ENCODE results near the gene GRID2IP. TPM values are rescaled to one million over a fixed set of nuclear protein-coding genes. Genes with fewer than 3 reads are reported as not detected.
"Not testable (repeated sequence)": the region's sequence is repeated elsewhere in the genome, so short reads cannot be mapped to it uniquely, and the experiment has no call there.

The GRID2IP gene
- under 1 TPM in 6 of 8 experiments, not detected in 2; 0.08 to 0.38 (median 0.22) TPM for total RNA-seq

DNA sequence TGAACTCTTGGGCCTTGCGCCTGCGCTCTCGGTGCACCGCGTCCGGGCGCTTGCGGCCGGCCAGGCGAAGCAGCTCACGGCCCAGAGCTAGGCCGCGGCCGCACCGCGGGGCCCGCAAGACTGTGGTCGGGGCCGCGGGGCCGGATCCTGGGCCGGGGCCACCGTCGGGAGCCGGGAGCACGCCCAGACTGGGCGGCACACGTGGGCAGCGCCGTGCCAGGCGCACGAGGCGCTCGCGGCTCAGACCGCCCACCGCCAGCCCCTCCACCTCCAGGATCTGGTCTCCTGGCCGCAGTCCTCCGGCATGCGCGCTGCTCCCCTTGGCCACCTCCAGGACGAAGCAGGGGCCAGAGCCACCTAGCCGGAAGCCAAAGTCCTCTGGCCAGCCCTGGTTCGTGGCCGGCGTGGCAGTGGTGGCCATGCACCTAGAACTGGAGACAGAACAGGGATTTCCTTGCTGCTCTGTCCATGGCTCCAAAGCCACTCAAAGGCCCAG lies at the start of gene GRID2IP:
Gene GRID2IP, minus strand, starts transcription at position 446 of the 496 bp plus-strand sequence. Its CDS starts 25 bp downstream, at position 421.
- H3K4me3 ChIP-seq: no peak within 1 kb of the TSS
- 40 to 100% (median 100%) methylated on average over 1 to 3 of the region's 46 CpGs; no CpG with 5 or more reads in 4 of the 10 experiments for WGBS, 10 experiments
- no peaks in the 10 kb centered on the region for H3K4me1 ChIP-seq (replicated peaks in 1 of 2)
- H3K27ac ChIP-seq: no peak within 1 kb of the TSS
- in situ Hi-C loops (cut with MboI; ENCODE audit: low pct_unique_long_range_greater_than_20kb in 2 of 9, low sequenced_read_pairs in 9 of 9, unreplicated experiment in 9 of 9): no loop called here
- no peak for ATAC-seq (replicated peaks in 6 of 8)

DNA sequence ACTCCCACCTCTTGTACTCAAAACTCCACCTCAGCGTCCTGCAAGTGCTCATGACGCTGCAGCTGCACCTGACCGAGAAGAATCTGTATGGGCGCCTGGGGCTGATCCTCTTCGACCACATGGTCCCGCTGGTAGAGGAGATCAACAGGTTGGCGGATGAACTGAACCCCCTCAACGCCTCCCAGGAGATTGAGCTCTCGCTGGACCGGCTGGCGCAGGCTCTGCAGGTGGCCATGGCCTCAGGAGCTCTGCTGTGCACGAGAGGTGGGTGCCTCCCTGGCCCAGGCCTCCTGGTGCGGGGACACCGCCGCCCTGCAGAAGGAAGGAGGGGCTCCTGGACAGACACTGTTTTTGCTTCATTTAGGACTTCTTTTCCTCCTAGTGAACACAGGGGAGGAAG lies 48.8 kb upstream of the GRID2IP start:
- 80 to 100% methylated on average over 1 to 2 of the region's 15 CpGs; no CpG with 5 or more reads in 8 of the 10 experiments for WGBS, 10 experiments
- Histone ChIP-seq H3K27ac (no peak overlapping the region), H3K4me3 (no peak overlapping the region), H3K4me1 (replicated peaks in 1 of 2) (no peaks in the 10 kb centered on the region)
- in situ Hi-C loops (cut with MboI; ENCODE audit: low pct_unique_long_range_greater_than_20kb in 2 of 9, low sequenced_read_pairs in 9 of 9, unreplicated experiment in 9 of 9): no loop called here
- no peak for ATAC-seq (replicated peaks in 6 of 8)

DNA sequence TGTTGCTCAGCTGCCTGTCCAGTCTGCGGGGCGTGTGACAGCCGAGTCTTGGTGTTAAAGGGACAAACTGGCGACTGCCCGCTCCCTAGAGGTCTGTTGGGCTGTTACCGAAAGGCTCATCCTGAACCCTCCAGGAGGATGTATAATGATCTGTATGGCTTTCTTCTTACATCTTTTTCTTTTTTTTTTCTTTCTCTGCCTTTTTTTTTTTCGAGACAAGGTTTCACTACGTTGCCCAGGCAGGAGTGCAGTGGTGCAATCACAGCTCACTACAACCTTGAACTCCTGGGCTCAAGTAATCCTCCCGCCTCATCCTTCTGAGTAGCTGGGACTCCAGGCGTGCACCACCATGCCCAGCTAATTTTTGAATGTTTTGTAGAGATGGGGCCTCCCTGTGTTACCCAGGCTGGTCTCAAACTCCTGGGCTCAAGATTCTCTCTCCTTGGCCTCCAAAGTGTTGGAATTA lies 39.4 kb upstream of the GRID2IP start:
- Histone ChIP-seq H3K4me3 (peak overlapping the region; percentile 69 to 99 (median 95)), H3K4me1 (replicated peaks in 1 of 2) (peaks cover 4 to 10% of the 10 kb centered on the region in 2 donors), H3K27ac (peak overlapping the region; percentile 89 to 94)
- in situ Hi-C loops (cut with MboI; ENCODE audit: low pct_unique_long_range_greater_than_20kb in 2 of 9, low sequenced_read_pairs in 9 of 9, unreplicated experiment in 9 of 9): no loop called here
- ATAC-seq (replicated peaks in 6 of 8): peak in 7 of 8 experiments; percentile 1 to 51 (median 42)
- WGBS, 10 experiments: 0 to 43% (median 18%) methylated on average over 2 to 6 of the region's 10 CpGs; no CpG with 5 or more reads in 2 of the 10 experiments

DNA sequence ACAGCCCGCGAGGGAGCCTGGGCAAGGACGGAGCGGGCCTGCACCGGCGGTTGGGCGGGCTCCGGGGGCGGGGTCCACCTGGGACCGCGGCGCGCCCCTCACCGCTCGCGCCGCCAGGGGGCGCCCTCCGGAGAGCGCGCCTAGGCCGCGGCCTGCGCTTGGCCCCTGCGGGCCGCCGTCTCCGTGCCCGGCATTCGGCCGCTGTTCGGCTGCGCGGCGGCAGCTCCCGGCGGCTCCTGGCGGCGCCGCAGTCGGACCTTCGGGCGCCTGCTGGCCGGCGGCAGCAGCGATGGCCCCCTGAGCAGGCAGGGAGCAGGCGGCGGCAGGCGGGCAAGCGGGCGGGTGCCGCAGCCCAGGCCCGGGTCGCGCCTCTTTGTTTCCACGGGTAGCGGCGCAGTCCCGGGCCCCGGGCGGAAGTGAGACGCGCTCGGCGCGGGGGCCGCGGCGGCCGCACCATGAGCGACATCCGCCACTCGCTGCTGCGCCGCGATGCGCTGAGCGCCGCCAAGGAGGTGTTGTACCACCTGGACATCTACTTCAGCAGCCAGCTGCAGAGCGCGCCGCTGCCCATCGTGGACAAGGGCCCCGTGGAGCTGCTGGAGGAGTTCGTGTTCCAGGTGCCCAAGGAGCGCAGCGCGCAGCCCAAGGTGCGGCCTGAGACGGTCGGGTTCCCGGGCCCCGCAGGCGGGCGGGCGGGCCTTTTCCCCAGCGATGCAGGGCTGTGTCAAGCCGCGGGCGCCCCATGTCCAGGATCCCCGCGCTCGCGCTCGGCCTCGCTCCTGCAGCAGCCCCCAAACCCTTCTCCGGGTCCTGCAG lies 38.8 kb upstream of the GRID2IP start, which contains the start of gene INTS15:
Gene INTS15, plus strand, starts transcription at position 193 of the 816 bp plus-strand sequence. Its CDS starts 263 bp downstream, at position 456.
- Histone ChIP-seq H3K27ac (peak within 1 kb of the TSS; percentile 89 to 94), H3K4me3 (peak within 1 kb of the TSS; percentile 69 to 99 (median 95)), H3K4me1 (replicated peaks in 1 of 2) (peaks cover 4 to 10% of the 10 kb centered on the region in 2 donors)
- in situ Hi-C loops (cut with MboI; ENCODE audit: low pct_unique_long_range_greater_than_20kb in 2 of 9, low sequenced_read_pairs in 9 of 9, unreplicated experiment in 9 of 9): no loop called here
- 0% methylated on average over 2 of the region's 107 CpGs; no CpG with 5 or more reads in 9 of the 10 experiments for WGBS, 10 experiments
- ATAC-seq (replicated peaks in 6 of 8): peak; percentile 83 to 95 (median 91)

DNA sequence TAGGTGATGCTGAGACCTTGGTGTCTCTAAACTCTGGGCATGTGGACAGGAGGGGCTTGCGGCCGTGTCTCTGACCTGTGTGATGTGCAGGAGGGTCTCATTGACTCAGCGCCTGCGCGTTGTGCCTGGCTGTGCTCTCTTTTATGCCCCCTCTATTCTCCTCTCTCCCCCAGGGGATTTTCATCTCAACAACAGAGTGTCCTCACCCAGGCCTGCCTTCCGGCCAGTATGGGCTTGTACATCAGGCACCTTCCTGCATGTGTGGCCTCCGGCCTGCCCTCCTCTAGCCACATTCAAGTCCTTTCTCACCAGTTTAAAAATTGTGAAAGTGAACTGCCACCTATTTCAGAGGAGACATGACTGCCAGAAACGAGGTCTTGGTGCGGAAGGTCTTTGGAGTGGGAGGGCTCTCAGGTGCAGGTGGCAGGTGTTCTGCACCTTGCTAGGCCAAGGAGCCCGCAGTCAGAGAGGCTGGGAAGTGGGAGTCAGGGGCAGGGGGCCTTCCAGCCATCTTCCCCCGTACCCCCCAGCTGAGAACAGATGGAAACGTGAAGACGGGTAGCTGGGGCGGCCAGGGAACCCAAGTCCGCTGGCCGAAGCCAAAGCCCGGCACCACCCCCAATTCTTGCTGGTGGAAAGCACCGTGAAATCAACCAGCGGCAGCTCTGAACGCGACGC lies 38.0 kb upstream of the GRID2IP start:
- peaks cover 4 to 10% of the 10 kb centered on the region in 2 donors for H3K4me1 ChIP-seq (replicated peaks in 1 of 2)
- 30 to 93% (median 91%) methylated on average over 2 to 12 of the region's 22 CpGs; no CpG with 5 or more reads in 5 of the 10 experiments for WGBS, 10 experiments
- ATAC-seq (replicated peaks in 6 of 8): no peak
- peak overlapping the region in 1 of 2 donors; percentile 89 for H3K27ac ChIP-seq
- peak overlapping the region; percentile 69 to 99 (median 95) for H3K4me3 ChIP-seq
- in situ Hi-C loops (cut with MboI; ENCODE audit: low pct_unique_long_range_greater_than_20kb in 2 of 9, low sequenced_read_pairs in 9 of 9, unreplicated experiment in 9 of 9): no loop called here

DNA sequence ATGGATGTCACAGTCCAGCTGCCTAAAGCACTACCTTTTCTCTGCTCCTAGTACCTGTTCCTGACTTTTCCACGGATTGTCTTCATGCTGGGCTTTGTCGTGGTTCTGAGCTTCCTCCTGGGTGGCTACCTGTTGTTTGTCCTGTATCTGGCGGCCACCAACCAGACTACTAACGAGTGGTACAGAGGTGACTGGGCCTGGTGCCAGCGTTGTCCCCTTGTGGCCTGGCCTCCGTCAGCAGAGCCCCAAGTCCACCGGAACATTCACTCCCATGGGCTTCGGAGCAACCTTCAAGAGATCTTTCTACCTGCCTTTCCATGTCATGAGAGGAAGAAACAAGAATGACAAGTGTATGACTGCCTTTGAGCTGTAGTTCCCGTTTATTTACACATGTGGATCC lies 37.3 kb upstream of the GRID2IP start:
- in situ Hi-C loops (cut with MboI; ENCODE audit: low pct_unique_long_range_greater_than_20kb in 2 of 9, low sequenced_read_pairs in 9 of 9, unreplicated experiment in 9 of 9): no loop called here
- ATAC-seq (replicated peaks in 6 of 8): no peak
- 50 to 95% (median 90%) methylated on average over 1 to 7 of the region's 9 CpGs; no CpG with 5 or more reads in 3 of the 10 experiments for whole genome bisulfite sequencing, 10 experiments
- Histone ChIP-seq H3K4me1 (replicated peaks in 1 of 2) (peaks cover 4 to 10% of the 10 kb centered on the region in 2 donors), H3K4me3 (no peak overlapping the region), H3K27ac (no peak overlapping the region)

DNA sequence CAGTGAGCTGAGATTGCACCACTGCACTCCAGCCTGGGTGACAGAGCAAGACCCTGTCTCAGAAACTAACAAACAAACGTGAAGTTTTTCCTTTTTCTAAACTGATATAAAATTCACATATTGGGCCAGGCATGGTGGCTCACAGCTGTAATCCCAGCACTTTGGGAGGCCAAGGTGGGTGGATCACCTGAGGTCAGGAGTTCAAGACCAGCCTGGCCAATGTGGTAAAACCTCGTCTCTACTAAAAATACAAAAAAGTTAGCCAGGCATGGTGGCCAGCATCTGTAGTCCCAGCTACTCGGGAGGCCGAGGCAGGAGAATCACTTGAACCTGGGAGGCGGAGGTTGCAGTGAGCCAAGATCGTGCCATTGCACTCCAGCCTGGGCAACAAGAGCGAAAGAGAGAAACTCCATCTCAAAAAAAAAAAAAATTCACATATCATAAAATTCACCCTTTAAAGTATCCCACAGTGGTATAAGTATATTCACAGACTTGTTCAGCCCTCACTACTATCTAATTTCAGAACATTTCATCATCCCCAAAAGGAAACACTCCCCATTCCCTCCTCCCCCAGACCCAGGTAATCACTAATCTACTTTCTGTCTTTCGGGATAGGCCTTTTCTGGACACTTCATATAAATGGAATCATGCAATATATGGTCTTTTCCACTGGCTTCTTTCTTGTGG lies 34.6 kb upstream of the GRID2IP start:
- 80 to 100% (median 89%) methylated on average over 1 to 7 of the region's 8 CpGs; no CpG with 5 or more reads in 1 of the 10 experiments for WGBS, 10 experiments
- H3K4me1 ChIP-seq (replicated peaks in 1 of 2); in situ Hi-C loops (cut with MboI; ENCODE audit: low pct_unique_long_range_greater_than_20kb in 2 of 9, low sequenced_read_pairs in 9 of 9, unreplicated experiment in 9 of 9); ATAC-seq (replicated peaks in 6 of 8); H3K4me3 ChIP-seq; H3K27ac ChIP-seq: not testable (repeated sequence)

DNA sequence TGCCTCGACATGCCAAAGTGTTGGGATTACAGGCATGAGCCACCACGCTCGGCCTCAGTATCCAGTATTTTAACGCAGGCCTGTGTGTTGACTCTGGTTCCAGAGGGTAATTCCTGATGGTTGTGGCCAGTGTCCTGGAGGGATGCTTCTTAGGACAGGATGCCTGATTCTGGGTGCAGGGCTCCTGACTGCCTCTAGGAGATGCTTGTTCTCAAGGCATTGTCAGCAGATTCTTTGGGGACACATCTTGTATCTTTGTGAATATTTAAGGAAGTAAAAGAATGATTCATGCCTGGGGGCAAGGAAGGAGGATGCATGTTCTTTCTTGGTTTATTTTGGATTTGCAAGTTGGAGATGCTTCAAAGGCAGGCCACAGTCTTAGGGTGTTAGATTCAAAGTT lies 28.2 kb upstream of the GRID2IP start:
- WGBS, 10 experiments: 40 to 100% (median 93%) methylated on average over 1 to 3 of the region's 4 CpGs; no CpG with 5 or more reads in 7 of the 10 experiments
- Histone ChIP-seq H3K4me1 (replicated peaks in 1 of 2) (peaks cover 3 to 5% of the 10 kb centered on the region in 2 donors), H3K4me3 (no peak overlapping the region), H3K27ac (no peak overlapping the region)
- peak in 3 of 8 experiments; percentile 50 to 60 (median 52) for ATAC-seq (replicated peaks in 6 of 8)
- in situ Hi-C loops (cut with MboI; ENCODE audit: low pct_unique_long_range_greater_than_20kb in 2 of 9, low sequenced_read_pairs in 9 of 9, unreplicated experiment in 9 of 9): no loop called here

DNA sequence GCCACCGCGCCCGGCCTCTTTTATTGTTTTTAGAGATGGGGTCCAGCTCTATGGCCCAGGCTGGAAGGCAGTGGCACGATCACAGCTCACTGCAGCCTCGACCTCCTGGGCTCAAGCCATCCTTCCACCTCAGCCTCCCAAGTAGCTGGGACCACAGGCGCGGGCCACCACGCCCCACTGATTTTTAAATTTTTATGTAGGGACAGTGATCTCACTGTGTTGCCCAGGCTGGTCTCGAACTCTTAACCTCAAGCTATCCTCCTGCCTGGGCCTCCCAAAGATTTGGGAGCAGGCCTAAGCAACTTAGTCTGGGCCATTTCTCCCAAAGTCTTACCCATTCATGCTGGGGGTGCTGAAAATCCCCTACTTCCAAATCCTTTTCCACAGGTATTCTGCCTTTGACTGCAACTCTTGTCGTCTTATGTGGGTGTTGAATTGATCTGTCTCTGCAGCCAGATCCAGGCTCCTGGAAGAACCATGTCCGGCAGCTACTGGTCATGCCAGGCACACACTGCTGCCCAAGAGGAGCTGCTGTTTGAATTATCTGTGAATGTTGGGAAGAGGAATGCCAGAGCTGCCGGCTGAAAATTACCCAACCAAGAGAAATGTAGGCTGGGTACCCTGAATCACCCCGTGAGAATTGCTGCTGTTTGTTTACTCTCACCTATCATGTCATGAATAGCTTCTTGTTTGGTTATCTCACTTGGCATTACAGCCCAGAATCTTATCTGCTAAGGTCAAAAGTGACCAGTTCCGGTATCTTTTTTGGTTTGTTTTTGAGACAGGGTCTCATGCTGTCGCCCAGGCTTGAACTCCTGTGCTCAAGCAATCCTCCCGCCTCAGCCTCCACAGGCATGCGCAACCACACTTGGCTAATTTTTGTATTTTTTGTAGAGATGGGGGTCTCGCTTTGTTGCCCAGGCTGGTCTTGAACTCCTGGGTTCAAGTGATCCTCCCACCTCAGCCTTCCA lies 27.1 kb upstream of the GRID2IP start:
- ATAC-seq (replicated peaks in 6 of 8): no peak
- Histone ChIP-seq H3K4me3 (peak overlapping the region; percentile 53 to 92 (median 90)), H3K4me1 (replicated peaks in 1 of 2) (peaks cover 3 to 5% of the 10 kb centered on the region in 2 donors), H3K27ac (peak overlapping the region; percentile 93 to 96)
- 75 to 94% (median 91%) methylated on average over 3 to 13 of the region's 18 CpGs; no CpG with 5 or more reads in 2 of the 10 experiments for WGBS, 10 experiments
- in situ Hi-C loops (cut with MboI; ENCODE audit: low pct_unique_long_range_greater_than_20kb in 2 of 9, low sequenced_read_pairs in 9 of 9, unreplicated experiment in 9 of 9): no loop called here

DNA sequence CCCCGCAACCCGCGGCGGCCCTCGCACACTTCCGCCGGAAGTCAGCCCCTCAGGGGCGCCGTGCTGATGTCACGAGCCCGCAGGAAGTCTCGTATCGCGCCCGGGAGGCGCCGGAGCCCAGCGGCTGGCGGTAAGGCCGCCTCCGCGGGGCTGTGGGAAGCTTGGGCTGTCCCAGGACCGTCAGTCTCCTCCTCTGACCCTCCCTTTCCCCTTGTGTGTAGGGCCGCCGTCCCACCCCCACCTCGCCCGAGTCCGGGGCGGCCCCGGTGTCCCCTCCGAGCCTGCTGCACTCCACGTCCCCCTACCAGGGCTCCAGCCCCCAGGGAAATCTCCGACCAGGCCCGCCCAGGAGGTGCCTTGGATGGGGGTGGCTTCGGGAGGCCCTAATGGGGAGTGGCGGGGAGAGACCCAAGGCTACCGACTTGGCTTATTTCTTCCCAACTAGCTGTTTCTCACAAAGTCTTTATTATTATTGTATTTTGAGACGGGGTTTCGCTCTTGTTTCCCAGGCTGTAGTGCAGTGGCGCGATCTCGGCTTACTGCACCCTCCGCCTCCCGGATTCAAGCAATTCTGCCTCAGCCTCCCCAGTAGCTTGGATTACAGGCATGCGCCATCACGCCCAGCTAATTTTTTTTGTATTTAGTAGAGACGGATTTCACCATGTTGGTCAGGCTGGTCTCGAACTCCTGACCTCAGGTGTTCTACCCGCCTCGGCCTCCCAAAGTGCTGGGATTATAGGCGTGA lies 26.3 kb upstream of the GRID2IP start, which contains the start of gene ZDHHC4:
Gene ZDHHC4, plus strand, starts transcription at position 86 of the 745 bp plus-strand sequence. CDS start 3,108 bp downstream, outside the sequence.
- H3K4me1 ChIP-seq (replicated peaks in 1 of 2): peaks cover 3 to 5% of the 10 kb centered on the region in 2 donors
- in situ Hi-C loops (cut with MboI; ENCODE audit: low pct_unique_long_range_greater_than_20kb in 2 of 9, low sequenced_read_pairs in 9 of 9, unreplicated experiment in 9 of 9): no loop called here
- 0 to 77% (median 27%) methylated on average over 3 to 18 of the region's 51 CpGs; no CpG with 5 or more reads in 2 of the 10 experiments for WGBS, 10 experiments
- peak within 1 kb of the TSS; percentile 53 to 92 (median 90) for H3K4me3 ChIP-seq
- peak within 1 kb of the TSS; percentile 93 to 96 for H3K27ac ChIP-seq
- ATAC-seq (replicated peaks in 6 of 8): peak; percentile 94 to 99 (median 98)
